ENCODE measurements around the gene NSFL1C.
A peak's percentile ranks its signal among the peaks of the same experiment; 100 is the strongest.
"Not testable (repeated sequence)": the region's sequence is repeated elsewhere in the genome, so short reads cannot be mapped to it uniquely, and the experiment has no call there.

NSFL1C gene

DNA sequence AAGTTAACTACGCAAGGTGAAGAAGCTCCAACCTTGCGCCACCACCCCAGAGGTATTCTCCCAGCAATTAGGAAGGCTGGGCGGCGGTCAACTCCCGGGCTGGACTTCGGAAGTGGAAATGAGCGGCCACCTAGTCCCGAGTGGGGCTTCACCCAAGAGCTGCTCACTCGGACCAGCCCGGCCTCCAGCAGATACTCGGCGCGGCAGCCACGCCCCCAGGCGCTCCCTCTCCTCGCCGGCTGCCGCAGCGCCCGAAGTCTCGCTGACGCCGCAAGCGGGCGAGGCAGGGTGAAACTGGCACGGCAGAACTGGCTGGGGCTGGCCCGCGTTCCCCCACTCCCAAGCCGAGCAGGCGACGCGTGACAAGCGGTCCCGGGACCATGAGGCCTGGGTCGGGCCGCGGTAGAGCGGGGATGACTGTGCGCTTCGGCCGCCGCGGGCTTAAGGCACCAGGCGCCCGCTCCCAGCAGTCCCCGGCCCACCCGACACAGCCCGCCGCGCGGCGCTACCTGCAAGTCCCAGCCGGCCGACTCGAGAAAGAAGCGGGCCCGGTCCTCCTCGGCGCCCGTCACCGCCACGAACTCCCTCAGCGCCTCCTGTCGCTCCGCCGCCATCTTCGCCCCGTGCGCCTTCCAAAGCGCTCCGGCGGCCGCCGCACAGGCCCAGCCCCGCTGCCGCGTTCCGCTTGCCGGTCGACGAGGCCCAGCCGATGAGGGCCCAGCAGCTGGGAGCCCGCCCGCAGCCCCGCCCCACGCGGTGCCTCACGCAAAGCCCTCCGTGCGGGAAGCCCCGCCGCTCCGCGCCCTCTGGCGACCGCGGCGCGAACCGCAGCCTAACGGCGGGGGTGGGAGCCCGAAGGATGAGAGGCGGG, at the start of gene NSFL1C:
TSS of gene NSFL1C (minus strand) at position 639 of the 871 bp plus-strand sequence. CDS start at position 614, 25 bp downstream.
- Mint-ChIP-seq H3K4me3 (peak within 1 kb of the TSS; percentile 83), H3K9me3 (no peaks in the 10 kb centered on the region), H3K36me3 (ENCODE audit: low read depth) (peaks cover 17% of the 10 kb centered on the region), H3K27ac (peak within 1 kb of the TSS; percentile 80), H3K27me3 (peaks cover 11% of the 10 kb centered on the region), H3K4me1 (peaks cover 44% of the 10 kb centered on the region)
- DNase-seq (peak; percentile 99), ATAC-seq (peak; percentile 97)

DNA sequence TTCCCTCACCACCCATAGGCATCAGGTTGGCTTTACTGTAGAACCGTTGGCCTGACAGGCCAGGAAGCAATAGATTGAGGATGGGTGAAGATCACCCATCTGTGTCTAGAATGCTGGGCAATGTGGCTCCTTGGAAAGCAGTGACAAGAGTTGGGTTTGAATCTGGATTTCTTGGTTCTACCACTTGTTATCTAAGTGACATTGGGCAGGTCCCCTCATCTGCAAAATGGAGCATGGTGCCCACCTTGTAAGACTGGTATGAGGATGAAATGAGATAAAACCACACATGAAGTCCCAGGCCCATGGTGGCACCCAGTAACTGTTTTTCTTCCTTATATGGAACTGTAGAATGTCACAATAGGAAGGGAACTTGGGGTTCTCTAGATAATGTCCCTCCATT, 47.2 kb upstream of the NSFL1C start:
- Mint-ChIP-seq H3K4me1 (peaks cover 2% of the 10 kb centered on the region), H3K27ac (no peak overlapping the region), H3K9me3 (peaks cover 9% of the 10 kb centered on the region), H3K36me3 (ENCODE audit: low read depth) (peaks cover 3% of the 10 kb centered on the region), H3K4me3 (no peak overlapping the region), H3K27me3 (peaks cover 9% of the 10 kb centered on the region)
- ATAC-seq (no peak), DNase-seq (no peak)

DNA sequence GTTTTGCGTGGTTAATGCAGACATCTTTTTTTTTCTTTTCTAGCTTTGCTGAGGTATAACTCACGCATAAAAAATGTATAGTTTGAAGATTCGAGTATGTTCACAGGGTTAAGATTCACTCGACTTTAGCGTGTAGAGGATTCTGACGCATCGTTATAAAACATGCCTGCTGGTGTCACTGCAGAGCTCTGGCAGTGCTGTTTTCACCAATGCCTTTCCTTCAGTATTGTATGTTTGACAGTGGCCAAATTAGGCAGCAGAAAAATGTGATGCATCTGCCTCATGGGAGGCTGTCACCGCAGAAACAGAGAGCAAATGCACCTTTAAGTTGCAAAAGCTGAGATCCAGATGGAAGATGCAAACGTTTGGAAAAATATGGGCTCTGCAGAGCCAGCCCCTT, 42.6 kb upstream of the NSFL1C start:
- Mint-ChIP-seq H3K27ac (no peak overlapping the region), H3K36me3 (ENCODE audit: low read depth) (peaks cover 3% of the 10 kb centered on the region), H3K27me3 (peaks cover 11% of the 10 kb centered on the region), H3K4me1 (peaks cover 2% of the 10 kb centered on the region), H3K4me3 (no peak overlapping the region), H3K9me3 (peaks cover 9% of the 10 kb centered on the region)
- peak; percentile 15 for DNase-seq
- ATAC-seq = peak; percentile 63

DNA sequence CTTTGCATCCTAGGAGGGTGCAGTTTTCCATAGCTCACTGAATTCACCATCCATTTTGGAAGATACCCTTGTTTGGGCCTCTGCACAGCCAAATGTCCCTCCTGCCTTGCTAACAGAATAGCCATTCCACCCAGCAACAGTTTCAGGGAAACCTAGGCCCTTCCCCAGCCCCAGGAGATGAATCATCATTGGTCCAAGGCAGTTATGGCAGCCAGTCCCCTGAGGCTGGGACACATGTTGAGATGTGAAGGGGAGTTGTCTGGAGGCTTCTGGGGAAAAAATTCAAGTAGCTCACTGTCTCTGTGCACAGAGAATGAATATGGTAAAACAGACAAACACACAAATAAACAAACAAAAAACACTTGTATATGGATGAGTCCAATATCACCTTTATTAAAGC, 41.9 kb upstream of the NSFL1C start:
- no peak for DNase-seq
- Mint-ChIP-seq H3K4me1 (peaks cover 2% of the 10 kb centered on the region), H3K36me3 (ENCODE audit: low read depth) (peaks cover 3% of the 10 kb centered on the region), H3K27ac (no peak overlapping the region), H3K27me3 (peaks cover 10% of the 10 kb centered on the region), H3K4me3 (no peak overlapping the region), H3K9me3 (peaks cover 9% of the 10 kb centered on the region)
- no peak for ATAC-seq

DNA sequence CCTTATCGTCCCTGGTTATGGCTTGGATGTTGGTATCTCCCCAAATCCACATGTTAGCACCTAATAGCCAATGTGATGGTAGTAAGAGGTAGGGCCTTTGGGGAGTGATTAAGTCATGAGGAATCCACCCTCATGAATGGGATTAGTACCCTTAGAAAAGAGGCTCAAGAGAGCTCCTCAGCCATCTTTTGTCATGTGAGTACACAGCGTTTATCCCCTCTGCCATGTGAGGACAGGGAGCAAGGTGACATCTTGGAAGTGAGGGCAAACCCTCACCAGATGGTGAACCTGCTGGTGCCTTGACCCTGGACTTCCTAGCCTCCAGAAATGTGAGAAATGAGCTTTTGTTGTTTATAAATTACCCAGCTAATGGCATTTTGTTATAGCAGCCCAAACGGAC, 40.6 kb upstream of the NSFL1C start:
- no peaks in the 10 kb centered on the region for H3K9me3 Mint-ChIP-seq
- ATAC-seq (no peak), DNase-seq (no peak)
- H3K4me1 Mint-ChIP-seq = peaks cover 6% of the 10 kb centered on the region
- H3K36me3 Mint-ChIP-seq (ENCODE audit: low read depth) = no peaks in the 10 kb centered on the region
- H3K27ac Mint-ChIP-seq = no peak overlapping the region
- peaks cover 17% of the 10 kb centered on the region for H3K27me3 Mint-ChIP-seq
- no peak overlapping the region for H3K4me3 Mint-ChIP-seq

DNA sequence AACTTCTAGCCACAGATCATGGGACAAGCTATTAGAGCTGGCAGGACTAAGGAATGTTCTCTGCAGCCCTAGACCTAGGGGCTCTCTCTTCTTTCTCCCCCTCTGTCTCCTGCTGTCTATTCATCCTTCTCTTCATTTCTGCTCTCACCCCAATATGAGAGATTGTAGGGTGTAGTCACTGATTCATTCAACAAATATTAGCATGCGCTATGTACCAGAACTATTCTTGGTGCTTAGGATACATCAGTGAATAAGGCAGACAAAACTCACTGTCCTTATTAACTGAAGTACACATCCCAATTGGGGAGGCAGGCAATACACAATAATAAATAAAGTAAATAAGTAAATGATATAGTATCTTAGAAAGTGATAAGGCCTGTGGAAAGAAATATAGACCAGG, 39.2 kb upstream of the NSFL1C start:
- Mint-ChIP-seq H3K27me3 (peaks cover 12% of the 10 kb centered on the region), H3K4me3 (no peak overlapping the region), H3K4me1 (peaks cover 6% of the 10 kb centered on the region), H3K9me3 (no peaks in the 10 kb centered on the region), H3K36me3 (ENCODE audit: low read depth) (no peaks in the 10 kb centered on the region), H3K27ac (no peak overlapping the region)
- no peak for ATAC-seq
- no peak for DNase-seq

DNA sequence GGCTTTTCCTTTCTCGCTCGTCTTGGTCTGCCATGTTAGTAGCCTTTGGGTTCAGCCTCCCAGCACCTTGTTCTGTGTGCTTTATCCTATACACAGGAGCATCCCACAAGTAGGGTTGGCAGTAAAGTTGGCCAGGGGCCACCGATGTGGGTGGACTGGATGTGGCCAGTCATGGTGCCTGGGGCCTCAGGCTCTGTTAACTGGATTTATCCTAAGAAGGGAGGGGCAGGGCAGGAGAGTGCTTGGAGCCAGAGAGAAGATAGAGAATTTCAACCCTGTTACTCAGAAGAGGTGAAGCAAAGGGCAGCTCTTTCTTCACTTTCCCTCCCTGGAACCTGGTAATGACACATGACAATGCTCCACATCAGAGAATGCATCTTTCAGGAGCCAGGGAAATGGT, 38.7 kb upstream of the NSFL1C start:
- DNase-seq = no peak
- ATAC-seq = no peak
- Mint-ChIP-seq H3K9me3 (no peaks in the 10 kb centered on the region), H3K27me3 (peaks cover 15% of the 10 kb centered on the region), H3K27ac (no peak overlapping the region), H3K4me1 (peaks cover 6% of the 10 kb centered on the region), H3K4me3 (no peak overlapping the region), H3K36me3 (ENCODE audit: low read depth) (no peaks in the 10 kb centered on the region)

DNA sequence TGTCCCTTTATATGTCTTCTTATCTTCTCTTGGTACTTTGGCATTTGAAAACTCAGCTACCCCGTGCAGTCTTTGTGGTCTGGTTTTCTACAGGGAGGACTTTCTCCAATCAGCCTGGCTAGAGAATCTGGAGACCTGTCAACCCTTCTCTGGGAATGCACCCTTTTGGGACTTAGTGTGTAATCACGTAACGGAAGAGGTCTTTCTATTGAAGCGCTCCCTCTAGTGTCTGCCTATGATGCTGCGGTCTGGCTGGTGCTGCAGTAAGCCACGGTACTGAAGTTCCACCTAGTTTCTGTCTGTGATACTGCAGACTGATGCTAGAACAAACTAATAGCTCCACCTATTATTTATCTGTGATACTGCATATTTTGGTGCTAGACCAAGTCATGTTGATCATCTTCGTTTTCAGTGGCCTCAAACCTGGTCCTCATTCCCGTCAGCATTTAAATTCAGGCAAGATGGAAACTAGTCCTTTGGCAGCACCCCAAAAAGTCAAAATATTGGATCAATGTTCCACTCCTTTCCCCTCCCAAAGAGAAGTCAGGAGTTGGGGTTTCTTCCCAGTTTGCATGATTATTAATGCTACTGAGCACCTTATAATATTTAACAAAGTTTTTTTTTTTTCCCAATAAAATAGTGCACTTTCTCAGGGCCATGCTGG, 37.0 kb upstream of the NSFL1C start:
- Mint-ChIP-seq H3K4me1 (peaks cover 4% of the 10 kb centered on the region), H3K4me3 (no peak overlapping the region), H3K36me3 (ENCODE audit: low read depth) (no peaks in the 10 kb centered on the region), H3K9me3 (no peaks in the 10 kb centered on the region), H3K27ac (no peak overlapping the region), H3K27me3 (peaks cover 24% of the 10 kb centered on the region)
- DNase-seq (peak; percentile 71), ATAC-seq (peak; percentile 99)

DNA sequence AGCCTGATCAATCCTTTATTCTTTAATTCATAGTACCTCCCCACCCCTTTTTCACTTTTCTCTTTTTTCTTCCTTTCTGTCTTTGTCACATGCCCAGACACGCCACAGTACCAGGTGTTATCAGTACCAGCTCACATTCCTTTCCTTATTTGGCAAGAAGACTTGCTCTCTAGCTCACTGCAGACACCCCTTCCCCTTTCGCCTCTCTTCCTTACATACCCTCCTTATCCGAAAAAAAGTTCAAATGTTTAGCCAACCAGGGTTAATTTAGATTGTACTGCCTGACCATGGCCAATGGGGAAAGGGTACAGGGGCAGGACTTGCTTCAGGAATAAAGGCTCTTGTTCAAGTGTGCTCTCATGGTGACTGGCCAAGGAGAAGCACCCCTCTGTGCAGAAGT, 33.8 kb upstream of the NSFL1C start:
- no peak overlapping the region for H3K4me3 Mint-ChIP-seq
- no peak for ATAC-seq
- no peaks in the 10 kb centered on the region for H3K9me3 Mint-ChIP-seq

DNA sequence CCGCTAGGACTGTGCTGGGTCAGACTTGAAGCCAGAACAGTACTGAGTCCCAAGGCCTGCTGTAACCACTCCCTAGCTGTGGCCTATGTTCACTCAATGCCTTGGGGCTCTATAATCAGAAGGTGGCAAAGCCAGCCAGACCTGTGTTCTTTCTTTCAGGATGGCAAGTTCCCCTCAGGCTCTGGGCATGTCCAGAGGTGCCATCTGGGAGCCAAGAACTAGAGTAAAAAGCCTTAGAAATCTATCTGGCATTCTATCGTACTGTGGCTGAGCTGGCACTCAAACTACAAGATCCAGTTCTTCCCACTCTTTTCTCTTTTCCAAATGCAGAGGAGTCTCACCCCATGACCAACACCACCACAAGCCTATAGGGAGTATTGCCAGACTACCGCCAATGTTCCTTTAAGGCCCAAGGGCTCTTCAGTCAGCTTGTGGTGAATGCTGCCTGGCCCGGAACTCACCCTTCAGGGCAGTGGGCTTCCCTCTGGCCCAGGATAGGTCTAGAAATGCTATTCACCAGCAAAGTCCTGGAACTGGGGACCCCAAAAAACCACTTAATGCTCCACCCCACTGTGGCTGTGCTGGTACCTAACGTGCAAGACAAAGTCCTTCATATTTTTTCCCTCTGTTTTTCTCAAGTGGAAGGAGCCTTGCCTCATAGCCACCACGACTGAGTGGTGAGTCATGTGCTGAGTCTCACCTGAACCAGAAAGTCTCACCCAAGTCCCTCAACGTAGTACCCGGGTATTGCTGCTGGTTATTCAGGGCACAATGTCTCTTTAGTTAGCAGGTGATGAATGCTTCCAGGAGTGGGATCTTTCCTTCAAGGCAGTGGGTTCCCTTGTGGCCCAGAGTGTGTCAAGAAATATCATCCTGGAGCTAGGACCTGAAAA, 33.1 kb upstream of the NSFL1C start:
- Mint-ChIP-seq H3K4me1 (peaks cover 4% of the 10 kb centered on the region), H3K27me3 (peaks cover 40% of the 10 kb centered on the region), H3K4me3 (no peak overlapping the region), H3K27ac (no peak overlapping the region), H3K9me3 (no peaks in the 10 kb centered on the region), H3K36me3 (ENCODE audit: low read depth) (no peaks in the 10 kb centered on the region)
- ATAC-seq = no peak
- DNase-seq = no peak

More for the DNA sequence above, 33.8 kb upstream of the NSFL1C start:
- no peak for DNase-seq
- no peaks in the 10 kb centered on the region for H3K36me3 Mint-ChIP-seq (ENCODE audit: low read depth)
- no peak overlapping the region for H3K27ac Mint-ChIP-seq
- peaks cover 40% of the 10 kb centered on the region for H3K27me3 Mint-ChIP-seq
- peaks cover 4% of the 10 kb centered on the region for H3K4me1 Mint-ChIP-seq

DNA sequence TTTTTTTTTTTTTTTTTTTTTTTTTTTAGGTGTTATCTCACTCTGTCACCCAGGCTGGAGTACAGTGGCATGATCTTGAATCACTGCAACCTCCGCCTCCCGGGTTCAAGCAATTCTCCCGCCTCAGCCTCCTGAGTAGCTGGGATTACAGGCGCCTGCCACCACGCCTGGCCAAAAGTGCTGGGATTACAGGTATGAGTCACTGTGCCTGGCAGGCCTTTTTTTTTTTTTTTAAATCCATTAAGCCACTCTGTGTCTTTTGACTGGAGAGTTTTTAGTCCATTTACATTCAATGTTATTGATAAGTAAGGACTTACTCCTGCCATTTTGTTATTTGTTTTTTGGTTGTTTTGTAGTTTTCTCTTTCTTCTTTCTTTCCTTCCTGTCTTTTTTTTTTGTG, 30.7 kb upstream of the NSFL1C start:
- not testable (repeated sequence) for H3K9me3 Mint-ChIP-seq; DNase-seq; H3K27ac Mint-ChIP-seq; ATAC-seq; H3K36me3 Mint-ChIP-seq (ENCODE audit: low read depth); H3K4me1 Mint-ChIP-seq; H3K4me3 Mint-ChIP-seq
- peaks cover 33% of the 10 kb centered on the region for H3K27me3 Mint-ChIP-seq

DNA sequence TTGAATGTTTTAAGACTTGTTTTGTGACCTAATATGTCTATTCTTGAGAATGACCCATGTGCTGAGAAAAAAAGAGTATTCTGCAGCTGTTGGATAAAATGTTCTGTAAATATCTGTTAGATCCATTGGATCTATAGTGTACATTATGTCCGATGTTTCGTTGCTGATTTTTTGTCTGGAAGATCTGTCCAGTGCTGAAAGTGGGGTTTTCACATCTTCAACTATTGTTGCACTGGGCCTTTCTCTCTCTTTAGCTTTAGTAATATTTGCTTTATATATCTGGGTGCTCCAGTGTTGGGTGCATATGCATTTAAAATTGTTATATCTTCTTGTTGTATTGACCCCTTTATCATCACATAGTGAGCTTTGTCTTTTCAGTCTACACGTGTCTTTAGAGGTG, 30.3 kb upstream of the NSFL1C start:
- H3K4me1 Mint-ChIP-seq = peaks cover 10% of the 10 kb centered on the region
- no peak for ATAC-seq
- H3K27me3 Mint-ChIP-seq = peaks cover 31% of the 10 kb centered on the region
- H3K9me3 Mint-ChIP-seq = no peaks in the 10 kb centered on the region
- no peak overlapping the region for H3K27ac Mint-ChIP-seq
- no peak for DNase-seq
- H3K4me3 Mint-ChIP-seq = no peak overlapping the region
- no peaks in the 10 kb centered on the region for H3K36me3 Mint-ChIP-seq (ENCODE audit: low read depth)

DNA sequence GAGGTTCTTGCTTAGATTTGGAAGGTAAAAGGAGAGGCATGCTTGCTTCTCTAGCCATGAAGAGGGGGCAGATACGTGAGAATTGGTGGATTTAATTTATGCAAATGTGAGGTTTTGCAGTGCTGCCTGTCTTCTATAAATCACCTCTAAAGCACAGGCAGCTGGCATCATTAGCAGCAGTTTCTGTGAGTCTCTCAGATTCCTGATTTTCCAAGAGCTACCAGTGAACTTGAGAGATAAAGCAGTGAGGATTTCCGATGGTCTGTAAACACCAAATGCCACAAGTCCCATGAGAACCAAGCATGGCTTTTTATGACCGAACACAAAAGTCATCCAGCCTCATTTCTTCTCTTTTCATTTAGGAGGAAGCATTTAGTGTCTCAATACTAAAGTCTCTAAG, 27.8 kb upstream of the NSFL1C start:
- peaks cover 10% of the 10 kb centered on the region for H3K4me1 Mint-ChIP-seq
- DNase-seq (no peak), ATAC-seq (no peak)
- H3K36me3 Mint-ChIP-seq (ENCODE audit: low read depth) = no peaks in the 10 kb centered on the region
- no peak overlapping the region for H3K27ac Mint-ChIP-seq
- peaks cover 23% of the 10 kb centered on the region for H3K27me3 Mint-ChIP-seq
- no peak overlapping the region for H3K4me3 Mint-ChIP-seq
- no peaks in the 10 kb centered on the region for H3K9me3 Mint-ChIP-seq

DNA sequence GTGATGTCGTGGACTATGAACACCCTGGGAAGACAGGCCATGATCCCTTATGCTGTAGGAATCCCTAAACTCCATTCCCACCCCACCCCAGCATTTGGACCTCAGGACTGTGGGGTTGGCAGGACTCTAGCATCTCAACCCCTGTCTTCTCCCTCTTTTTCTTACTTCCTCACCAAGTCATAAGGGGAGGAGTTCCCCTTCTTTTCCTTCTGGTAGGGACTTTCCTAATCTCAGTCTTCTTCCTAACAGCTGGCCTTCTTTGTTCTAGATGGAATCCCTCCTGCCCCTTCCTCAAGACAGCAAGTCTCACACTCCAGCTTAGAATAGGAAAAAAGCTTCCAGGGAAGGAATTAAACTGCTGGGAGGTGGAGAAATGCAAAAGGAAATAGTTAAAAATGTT, 26.9 kb upstream of the NSFL1C start:
- H3K27me3 Mint-ChIP-seq = peaks cover 24% of the 10 kb centered on the region

More for the DNA sequence above, 26.9 kb upstream of the NSFL1C start:
- Mint-ChIP-seq H3K27ac (no peak overlapping the region), H3K4me1 (peaks cover 10% of the 10 kb centered on the region), H3K36me3 (ENCODE audit: low read depth) (no peaks in the 10 kb centered on the region), H3K9me3 (no peaks in the 10 kb centered on the region), H3K4me3 (no peak overlapping the region)
- ATAC-seq (no peak), DNase-seq (no peak)

Data from activated naive CD8-positive, alpha-beta T cell treated with anti-CD3 and anti-CD28 coated beads, Interleukin-2, amount 50 U/mL, for 24 hours (primary cell).